NOMO-1 (cell line): Measurements from ENCODE around the gene HERPUD1.
"Not testable (repeated sequence)": the region's sequence is repeated elsewhere in the genome, so short reads cannot be mapped to it uniquely, and the experiment has no call there.

Experiments used
- DNase-seq, 2 experiments: peaks; one replicate each; lab custom pipeline; 2025; ENCODE audit not compliant: unreplicated experiment in 2 of 2; lab: John Stamatoyannopoulos, UW

Gene HERPUD1

GRCh38 chr16:56931892-56932720, at the start of gene HERPUD1:
HERPUD1 (plus strand) TSS chr16:56932142; CDS start chr16:56932245, 103 bp downstream.
- peak; percentile 96 to 98 for DNase-seq

GRCh38 chr16:56883586-56883985, 48.4 kb upstream of the HERPUD1 start:
- no peak for DNase-seq

GRCh38 chr16:56884026-56884582, 47.8 kb upstream of the HERPUD1 start:
- no peak for DNase-seq

GRCh38 chr16:56884929-56885328, 47.0 kb upstream of the HERPUD1 start:
- not testable (repeated sequence) for DNase-seq

GRCh38 chr16:56885446-56886162, 46.3 kb upstream of the HERPUD1 start:
- DNase-seq = no peak

GRCh38 chr16:56886296-56886695, 45.6 kb upstream of the HERPUD1 start:
- DNase-seq = no peak

- no peak for DNase-seq
These were observed 45.1 kb upstream of the HERPUD1 start for GRCh38 chr16:56886826-56887225.

- DNase-seq = peak; percentile 72 to 91
These were observed 43.1 kb upstream of the HERPUD1 start for GRCh38 chr16:56888806-56889205.

GRCh38 chr16:56889206-56889605, 42.7 kb upstream of the HERPUD1 start:
- DNase-seq = no peak

- no peak for DNase-seq
These were observed 40.3 kb upstream of the HERPUD1 start for GRCh38 chr16:56891685-56892084.

GRCh38 chr16:56892705-56893104, 39.2 kb upstream of the HERPUD1 start:
- no peak for DNase-seq

- no peak for DNase-seq
These were observed 37.5 kb upstream of the HERPUD1 start for GRCh38 chr16:56894331-56894917.

- DNase-seq = no peak
These were observed 36.1 kb upstream of the HERPUD1 start for GRCh38 chr16:56895813-56896212.

- DNase-seq = no peak
These were observed 35.7 kb upstream of the HERPUD1 start for GRCh38 chr16:56896244-56896643.

- no peak for DNase-seq
These were observed 34.7 kb upstream of the HERPUD1 start for GRCh38 chr16:56897026-56897799.

- DNase-seq = no peak
These were observed 33.1 kb upstream of the HERPUD1 start for GRCh38 chr16:56898847-56899246.

GRCh38 chr16:56903866-56904265, 28.1 kb upstream of the HERPUD1 start:
- DNase-seq = no peak

GRCh38 chr16:56907401-56907800, 24.5 kb upstream of the HERPUD1 start:
- no peak for DNase-seq

GRCh38 chr16:56909527-56909979, 22.4 kb upstream of the HERPUD1 start:
- DNase-seq = no peak

- DNase-seq = no peak
These were observed 21.8 kb upstream of the HERPUD1 start for GRCh38 chr16:56910112-56910511.
